Esophagus mucosa (tissue), 1 donor: ENCODE results near the gene INSRR. TPM values are rescaled to one million over a fixed set of nuclear protein-coding genes. Genes with fewer than 3 reads are reported as not detected.

ENCODE experiments used
- ATAC-seq: fragments of 200-7000 bp; cut with Tn5 transposase; one replicate; pipeline ENCODE4 v1.9.1; 2020
- total RNA-seq: library from RNA; stranded (reverse); gene quantifications from one replicate; pipeline ENCODE4 v1.2.4, GENCODE V29; 2023
- donor health status: DM: yes; HTN: yes; CAD: no.

Gene INSRR
- total RNA-seq, 1 donor from 2014 or later: not detected

DNA sequence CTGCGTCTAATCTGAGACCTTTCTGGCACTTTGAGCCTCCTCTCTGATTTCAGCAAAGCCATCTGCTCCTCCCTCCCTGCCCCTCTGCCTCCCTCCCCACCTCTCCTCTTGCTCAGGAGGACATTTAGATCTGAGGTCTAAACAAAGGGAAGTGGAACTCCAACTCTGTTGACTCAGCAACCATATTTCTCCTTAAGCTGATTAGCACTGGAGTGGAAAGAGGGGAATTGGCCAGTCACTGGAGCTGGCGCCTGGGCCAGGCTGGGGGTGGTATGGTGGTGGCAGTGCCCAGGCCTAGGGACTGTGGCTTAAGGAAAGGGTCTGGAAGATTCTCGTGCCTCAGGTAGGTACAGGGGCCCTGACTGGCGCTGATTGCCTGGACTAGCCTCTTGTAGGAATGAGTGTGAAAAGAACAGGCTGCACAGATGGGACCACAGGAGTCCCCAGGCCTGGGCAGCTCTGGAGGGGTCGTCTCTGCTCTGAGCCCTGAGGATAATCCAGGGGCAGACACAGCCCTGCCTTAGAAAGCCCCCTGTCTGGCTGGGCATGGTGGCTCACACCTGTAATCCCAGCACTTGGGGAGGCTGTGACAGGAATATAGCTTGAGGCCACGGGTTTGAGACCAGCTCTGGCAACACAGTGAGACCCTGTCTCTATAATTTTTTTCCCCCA lies 54.2 kb downstream of the INSRR start:
- no peak for ATAC-seq

DNA sequence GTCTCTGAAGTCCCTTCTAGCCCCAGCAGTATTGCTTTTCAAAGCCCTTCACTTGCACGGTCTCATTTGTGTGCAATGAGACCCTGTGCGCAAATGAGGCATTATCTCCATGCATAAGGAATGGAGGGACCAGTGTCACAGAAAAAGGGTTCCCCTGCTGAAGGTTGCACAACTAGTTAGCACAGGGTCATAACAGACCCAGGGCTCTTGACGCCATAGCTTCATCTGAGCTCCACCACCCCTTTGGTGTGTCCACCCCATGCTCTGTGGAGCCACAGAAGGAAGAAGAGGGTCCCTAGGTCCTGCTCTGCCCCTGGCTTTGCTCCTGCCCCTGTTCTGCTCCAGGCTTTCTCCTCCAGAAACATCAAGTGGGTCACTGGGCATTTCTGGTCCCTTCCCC lies 54.9 kb downstream of the INSRR start:
- no peak for ATAC-seq

DNA sequence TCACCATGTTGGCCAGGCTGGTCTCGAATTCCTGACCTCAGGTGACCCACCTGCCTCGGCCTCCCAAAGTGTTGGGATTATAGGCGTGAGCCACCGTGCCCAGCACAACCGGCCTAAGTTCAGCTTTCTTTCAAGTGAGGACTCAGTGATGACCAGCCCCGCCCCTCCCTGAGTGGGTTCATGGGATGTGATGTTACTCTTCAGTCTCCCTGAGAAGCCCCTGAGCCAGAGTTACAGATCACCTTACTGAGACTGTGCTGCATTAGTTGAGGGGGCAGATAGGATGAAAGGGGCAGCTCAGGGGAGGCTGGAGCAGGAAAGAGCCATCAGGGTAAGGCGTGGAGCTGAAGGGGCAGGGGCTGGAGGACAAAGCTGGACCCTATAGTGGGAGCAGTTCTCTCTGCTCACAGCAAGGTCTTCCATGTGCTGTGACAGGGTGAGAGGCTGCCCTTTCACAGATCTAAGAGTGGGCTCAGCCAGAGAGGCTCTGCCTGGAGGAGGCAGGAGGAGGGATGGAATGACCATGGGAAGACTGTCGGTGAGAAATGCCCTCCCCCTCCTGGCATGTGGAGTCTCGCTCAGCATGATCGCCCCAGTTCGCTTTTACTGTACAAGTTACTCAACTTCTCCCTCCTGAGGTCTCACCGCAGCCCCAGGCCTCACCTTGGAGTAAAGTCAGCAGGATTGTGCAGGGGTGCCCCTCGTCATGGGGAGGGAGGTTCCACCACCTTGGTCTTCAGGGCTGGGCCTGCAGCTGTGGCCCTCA lies 55.6 kb downstream of the INSRR start:
- no peak for ATAC-seq

GRCh38 chr1:156802421-156802935 lies 56.4 kb downstream of the INSRR start:
- ATAC-seq: no peak

GRCh38 chr1:156801409-156802121 lies 57.4 kb downstream of the INSRR start:
- ATAC-seq: no peak

- ATAC-seq: peak; percentile 56
These were observed 61.6 kb downstream of the INSRR start for GRCh38 chr1:156797212-156797871.

GRCh38 chr1:156796340-156797097 lies 62.4 kb downstream of the INSRR start:
- no peak for ATAC-seq

DNA sequence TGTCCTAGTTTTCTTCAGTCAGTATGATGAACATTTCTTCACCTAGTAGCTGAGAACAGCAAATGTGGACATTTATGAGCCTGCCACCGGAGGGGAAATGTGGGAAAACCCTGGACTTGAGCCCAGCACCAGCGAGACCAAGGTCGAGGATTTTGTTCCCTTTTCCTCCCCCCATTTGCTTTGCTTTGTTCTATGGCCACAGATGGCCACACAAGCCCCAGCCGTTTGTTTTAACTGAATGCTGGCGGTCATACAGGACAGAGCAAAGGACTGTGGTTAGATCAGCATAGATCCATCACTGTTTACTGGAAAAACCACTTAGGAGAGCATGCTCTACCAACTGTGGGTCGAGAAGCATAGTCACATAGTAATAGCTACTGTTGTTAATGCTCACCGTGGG lies 63.1 kb downstream of the INSRR start:
- no peak for ATAC-seq

DNA sequence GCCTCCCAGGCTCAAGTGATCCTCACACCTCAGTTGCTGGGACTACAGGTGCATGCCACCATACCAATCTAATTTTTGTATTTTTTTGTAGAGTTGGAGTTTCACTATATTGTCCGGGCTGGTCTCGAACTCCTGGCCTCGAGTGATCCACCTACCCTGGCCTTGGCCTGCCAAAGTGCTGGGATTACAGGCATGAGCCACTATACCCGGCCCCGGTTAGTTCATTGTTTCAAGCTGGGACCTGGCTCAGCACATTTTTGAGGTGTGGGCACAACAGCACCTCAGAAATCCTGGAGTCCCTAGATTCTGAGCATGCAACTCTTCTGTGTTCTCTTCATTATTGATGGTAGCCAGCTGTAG lies 63.6 kb downstream of the INSRR start:
- ATAC-seq: no peak

DNA sequence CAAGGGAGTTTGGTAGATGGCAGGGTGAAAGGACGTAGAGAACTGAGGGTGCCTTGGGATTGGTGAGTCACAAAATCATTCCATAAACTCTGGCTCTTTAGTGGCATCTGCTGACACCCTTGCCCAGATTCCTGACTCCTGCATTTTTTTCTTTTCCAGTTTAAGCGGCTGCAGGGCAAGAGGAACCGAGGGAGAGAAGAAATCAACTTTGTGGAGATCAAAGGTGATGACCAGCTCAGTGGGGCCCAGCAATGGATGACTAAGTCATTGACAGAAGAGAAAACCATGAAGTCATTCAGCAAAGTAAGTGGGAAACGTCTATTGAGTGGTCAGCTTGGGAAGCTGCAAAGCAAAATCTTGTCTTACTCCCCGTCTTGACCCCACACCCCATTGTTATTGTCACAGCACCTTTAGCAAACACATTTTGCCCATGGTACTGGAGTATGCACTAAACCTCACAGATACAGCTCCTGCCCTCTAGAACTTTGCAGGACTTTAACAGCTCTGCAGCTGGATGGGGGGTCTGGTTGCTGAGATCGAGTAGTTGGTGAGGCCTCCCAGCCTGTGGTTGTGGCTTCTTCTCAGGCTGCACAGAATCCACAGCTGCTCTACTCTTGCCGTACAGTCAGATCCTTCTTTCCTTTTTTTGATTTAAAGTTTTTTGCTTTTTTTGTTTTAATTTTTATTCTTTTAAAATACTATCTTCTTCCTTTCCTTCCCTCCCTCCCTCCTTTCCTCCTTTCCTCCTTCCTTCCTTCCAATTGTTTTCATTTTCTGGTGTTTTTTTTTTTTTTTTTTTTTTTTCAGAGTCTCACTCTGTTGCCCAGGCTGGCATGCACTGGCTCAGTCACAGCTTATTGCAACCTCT lies 64.2 kb downstream of the INSRR start:
- ATAC-seq: no peak

Other genes starting within 250 kb of the INSRR start
- not detected for gene HAPLN2, start 239.7 kb downstream of the INSRR start, total RNA-seq
- gene BCAN, start 217.0 kb downstream of the INSRR start, total RNA-seq: not detected
- 3.0 TPM for gene NES, start 181.7 kb downstream of the INSRR start, total RNA-seq
- 1,373 TPM for gene CRABP2, start 153.5 kb downstream of the INSRR start, total RNA-seq
- gene METTL25B, start 130.6 kb downstream of the INSRR start, total RNA-seq: 23.5 TPM
- 27.5 TPM for gene ISG20L2, start 130.4 kb downstream of the INSRR start, total RNA-seq
- gene MRPL24, start 118.0 kb downstream of the INSRR start, total RNA-seq: 67.4 TPM
- 205 TPM for gene HDGF, start 107.4 kb downstream of the INSRR start, total RNA-seq
- 61.1 TPM for gene PRCC, start 91.6 kb downstream of the INSRR start, total RNA-seq
- gene SH2D2A, start 42.3 kb downstream of the INSRR start, total RNA-seq: 1.4 TPM
- 0.16 TPM for gene NTRK1, start 1.7 kb upstream of the INSRR start, total RNA-seq
- 1.6 TPM for gene PEAR1, start 34.6 kb upstream of the INSRR start, total RNA-seq
- not detected for gene LRRC71, start 61.5 kb upstream of the INSRR start, total RNA-seq
- gene ARHGEF11, start 186.6 kb upstream of the INSRR start, total RNA-seq: 13.2 TPM
- not detected for gene ETV3L, start 240.7 kb upstream of the INSRR start, total RNA-seq